Breast epithelium (tissue), 4 donors: Measurements from ENCODE around the gene SPEN. TPM values are rescaled to one million over a fixed set of nuclear protein-coding genes. Genes with fewer than 3 reads are reported as not detected.

Source experiments
- DNase-seq, 2 donors: peaks; one replicate each; pipeline ENCODE4 v3.0.0-alpha.2; 2019; ENCODE audit warnings: low spot score in 2 of 2
- H3K27ac ChIP-seq, 2 donors: fragments of 200-600 bp; sonication (generic) in 1 of 2; one replicate each; pipeline ENCODE4 v1.5.1; 2016 to 2019; ENCODE audit warnings: mild to moderate bottlenecking in 1 of 2
- H3K27me3 ChIP-seq, 2 donors: fragments of 200-600 bp; sonication (generic) in 1 of 2; one replicate each; pipeline versions ENCODE4 v1.5.1 to v1.6.0; 2017 to 2019; ENCODE audit warnings: control low read depth in 1 of 2, mild to moderate bottlenecking in 1 of 2
- H3K36me3 ChIP-seq: fragments of 200-600 bp; one replicate; pipeline ENCODE4 v1.5.1; 2019
- H3K4me1 ChIP-seq, 2 donors: fragments of 200-600 bp; sonication (generic); one replicate each; pipeline ENCODE4 v1.5.1; 2016 to 2019; ENCODE audit warnings: control low read depth in 1 of 2
- H3K4me3 ChIP-seq, 3 donors: fragments of 200-600 bp; sonication (generic); 1 replicate in 2 of 3; 2 replicates in 1 of 3; pipeline ENCODE4 v1.5.1; 2016 to 2019; ENCODE audit warnings: mild to moderate bottlenecking in 3 of 3, moderate library complexity in 2 of 3
- H3K9me3 ChIP-seq, 2 donors: fragments of 200-600 bp; sonication (generic) in 1 of 2; one replicate each; pipeline ENCODE4 v1.5.1; 2016 to 2019; ENCODE audit warnings: control low read depth in 1 of 2
- CTCF ChIP-seq, 3 donors: fragments of 450-650 bp; IDR thresholded peaks; one replicate each; pipeline ENCODE4 v1.5.1; 2016 to 2017; ENCODE audit warnings: antibody characterized with exemption in 3 of 3, mild to moderate bottlenecking in 3 of 3, moderate library complexity in 3 of 3
- POLR2A ChIP-seq: fragments of 450-650 bp; IDR thresholded peaks from one replicate; pipeline ENCODE4 v1.6.1; 2016; ENCODE audit warnings: antibody characterized with exemption, mild to moderate bottlenecking, moderate library complexity
- POLR2AphosphoS5 ChIP-seq, 3 donors: sonication (generic); formaldehyde crosslinking; IDR thresholded peaks; one replicate each; pipeline ENCODE4 v1.6.1; 2017; ENCODE audit warnings: antibody characterized with exemption in 3 of 3
- intact Hi-C: fragments of 100-400 bp; cut with DNase I; formaldehyde crosslinking; loops from one replicate; pipeline ENCODE4 v1.15.1; 2023; ENCODE audit warnings: low total_unique reads
- total RNA-seq, 3 donors: library from RNA; depleted of rRNA; stranded (reverse); fragments of >200 nt; gene quantifications; one replicate each; pipeline ENCODE4 v1.1.0, GENCODE V29; 2016

Gene SPEN
- total RNA-seq, 3 donors from 2014 or later = 46.9 to 56.6 (median 51.2) TPM

GRCh38 chr1:15949453-15950245 is 102.1 kb downstream of the SPEN start:
- Histone ChIP-seq H3K27me3 (no peaks in the 10 kb centered on the region), H3K27ac (peak overlapping the region; percentile 87 to 95), H3K4me3 (peak overlapping the region; percentile 12 to 49 (median 34)), H3K9me3 (no peaks in the 10 kb centered on the region), H3K36me3 (no peaks in the 10 kb centered on the region), H3K4me1 (peaks cover 19% of the 10 kb centered on the region in 2 donors)
- intact Hi-C loops = loop anchor here (10.0 kb wide), 2 partner anchors 975 to 1715 kb away; no protein-coding TSS in a partner anchor
- TF ChIP-seq POLR2A (no peak), CTCF (IDR thresholded peaks at IDR 0.05) (peak in 1 of 3 donors; percentile 9), POLR2AphosphoS5 (IDR thresholded peaks at IDR 0.05) (peak; percentile 43 to 95 (median 71))
- peak; percentile 87 to 94 for DNase-seq

- intact Hi-C loops = loop anchor here (10.0 kb wide), 2 partner anchors 976 to 1716 kb away; no protein-coding TSS in a partner anchor
- H3K27ac ChIP-seq = peak overlapping the region; percentile 87 to 95
- no peak for TF ChIP-seq CTCF (IDR thresholded peaks at IDR 0.05)
- no peak for TF ChIP-seq POLR2AphosphoS5 (IDR thresholded peaks at IDR 0.05)
- no peak for TF ChIP-seq POLR2A
- DNase-seq = no peak
- H3K9me3 ChIP-seq = no peaks in the 10 kb centered on the region
- peak overlapping the region in 2 of 3 donors; percentile 34 to 49 for H3K4me3 ChIP-seq
- H3K27me3 ChIP-seq = no peaks in the 10 kb centered on the region
- H3K4me1 ChIP-seq = peaks cover 19% of the 10 kb centered on the region in 2 donors
- no peaks in the 10 kb centered on the region for H3K36me3 ChIP-seq
These were observed 102.8 kb downstream of the SPEN start for GRCh38 chr1:15950302-15950701.

GRCh38 chr1:15950763-15951295 is 103.3 kb downstream of the SPEN start:
- Histone ChIP-seq H3K9me3 (no peaks in the 10 kb centered on the region), H3K4me1 (peaks cover 19% of the 10 kb centered on the region in 2 donors), H3K36me3 (no peaks in the 10 kb centered on the region), H3K4me3 (no peak overlapping the region), H3K27ac (peak overlapping the region; percentile 87 to 95), H3K27me3 (no peaks in the 10 kb centered on the region)
- no peak for DNase-seq
- intact Hi-C loops = loop anchor here (10.0 kb wide), 2 partner anchors 976 to 1716 kb away; no protein-coding TSS in a partner anchor
- TF ChIP-seq POLR2AphosphoS5 (IDR thresholded peaks at IDR 0.05) = peak in 1 of 3 donors; percentile 19
- TF ChIP-seq CTCF (IDR thresholded peaks at IDR 0.05) = no peak

GRCh38 chr1:15951341-15952153 is 104.0 kb downstream of the SPEN start:
- DNase-seq = no peak
- H3K4me3 ChIP-seq = no peak overlapping the region
- intact Hi-C loops = loop anchor here (10.0 kb wide), 2 partner anchors 977 to 1717 kb away; no protein-coding TSS in a partner anchor
- no peak for TF ChIP-seq POLR2AphosphoS5 (IDR thresholded peaks at IDR 0.05)
- TF ChIP-seq POLR2A = no peak
- H3K36me3 ChIP-seq = no peaks in the 10 kb centered on the region
- H3K27ac ChIP-seq = peak overlapping the region; percentile 87 to 95
- no peaks in the 10 kb centered on the region for H3K27me3 ChIP-seq
- peaks cover 19% of the 10 kb centered on the region in 2 donors for H3K4me1 ChIP-seq
- H3K9me3 ChIP-seq = no peaks in the 10 kb centered on the region
